B cell (primary cell): ENCODE data around the gene TNFRSF1B.

ENCODE experiments used
- CTCF ChIP-seq: fragments of 200-600 bp; IDR thresholded peaks from one replicate; pipeline ENCODE4 v1.8.0; 2022; ENCODE audit warnings: antibody characterized with exemption, mild to moderate bottlenecking
- EZH2 ChIP-seq: IDR thresholded peaks from 2 replicates; pipeline ENCODE4 v1.6.1; 2012; ENCODE audit warnings: borderline replicate concordance, low read depth, mild to moderate bottlenecking, moderate library complexity, low read length; ENCODE audit not compliant: insufficient read depth, poor library complexity, severe bottlenecking

- no peak for TF ChIP-seq CTCF
- no peak for TF ChIP-seq EZH2
Measured at GRCh38 chr1:12194666-12195216, 27.9 kb downstream of the TNFRSF1B start.
